ENCODE results near the gene CNST. TPM values are rescaled to one million over a fixed set of nuclear protein-coding genes. Genes with fewer than 3 reads are reported as not detected.

The CNST gene
- polyA plus RNA-seq, 1 experiment, result 21.5 TPM

- H3K4me3 ChIP-seq (ENCODE audit: low read depth, low read length), result no peak overlapping the region
- TF ChIP-seq CTCF (IDR thresholded peaks at IDR 0.05; ENCODE audit: low read depth, low read length), result no peak
- CTCF ChIA-PET, result no interaction called here
- no peak for DNase-seq (ENCODE audit: low read depth, low spot score)
- no peak overlapping the region for H3K27ac ChIP-seq (ENCODE audit: low read depth, low read length)
- POLR2A ChIA-PET, result no interaction called here
- H3K27me3 ChIP-seq (ENCODE audit: control insufficient read depth, insufficient read depth, low read length), result no peaks in the 10 kb centered on the region
- H3K9me3 ChIP-seq (ENCODE audit: control insufficient read depth, insufficient read depth, low read length), result no peaks in the 10 kb centered on the region
Measured at GRCh38 chr1:246579818-246580217, 13.6 kb downstream of the CNST start.

GRCh38 chr1:246580497-246581370 lies 14.5 kb downstream of the CNST start:
- Histone ChIP-seq H3K4me3 (ENCODE audit: low read depth, low read length) (no peak overlapping the region), H3K9me3 (ENCODE audit: control insufficient read depth, insufficient read depth, low read length) (no peaks in the 10 kb centered on the region), H3K27ac (ENCODE audit: low read depth, low read length) (no peak overlapping the region), H3K27me3 (ENCODE audit: control insufficient read depth, insufficient read depth, low read length) (no peaks in the 10 kb centered on the region)
- no peak for DNase-seq (ENCODE audit: low read depth, low spot score)
- CTCF ChIA-PET, result no interaction called here
- POLR2A ChIA-PET, result no interaction called here
- TF ChIP-seq CTCF (IDR thresholded peaks at IDR 0.05; ENCODE audit: low read depth, low read length), result no peak

DNA sequence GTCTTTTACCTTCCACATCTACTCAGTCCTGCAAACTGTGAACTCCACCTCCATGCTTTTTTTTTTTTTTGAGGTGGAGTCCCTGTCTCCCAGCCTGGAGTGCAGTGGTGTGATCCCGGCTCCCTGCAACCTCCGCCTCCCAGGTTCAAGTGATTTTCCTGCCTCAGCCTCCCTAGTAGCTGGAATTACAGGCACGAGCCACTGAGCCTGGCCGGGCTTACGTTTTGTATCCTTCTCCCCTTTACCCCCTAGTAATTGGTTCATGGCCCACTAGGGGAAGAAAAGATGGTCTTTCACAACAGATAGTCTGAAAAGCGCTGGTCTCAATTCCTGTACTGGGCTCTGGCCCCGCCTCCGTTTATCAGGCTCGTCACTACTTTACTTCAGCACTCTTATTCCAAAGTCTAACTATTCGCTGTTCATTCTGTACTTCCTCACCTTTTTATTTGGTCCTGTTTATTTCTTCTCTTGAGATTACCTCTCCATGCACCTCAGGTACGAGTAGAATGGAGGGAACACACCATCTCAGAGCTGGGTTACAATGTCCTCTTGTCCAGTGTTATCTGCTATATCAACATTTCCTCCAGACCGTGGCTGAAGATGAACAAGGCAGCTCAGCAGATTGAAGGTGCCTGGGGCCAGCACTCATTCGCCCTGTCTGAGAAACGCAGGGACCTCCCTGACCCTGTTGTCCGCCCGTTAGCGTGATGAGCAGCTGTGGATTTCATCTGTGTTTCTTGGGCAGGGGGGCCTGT lies 16.2 kb downstream of the CNST start:
- no peak for DNase-seq (ENCODE audit: low read depth, low spot score)
- no peak for TF ChIP-seq CTCF (IDR thresholded peaks at IDR 0.05; ENCODE audit: low read depth, low read length)
- Histone ChIP-seq H3K27ac (ENCODE audit: low read depth, low read length) (no peak overlapping the region), H3K27me3 (ENCODE audit: control insufficient read depth, insufficient read depth, low read length) (no peaks in the 10 kb centered on the region), H3K9me3 (ENCODE audit: control insufficient read depth, insufficient read depth, low read length) (no peaks in the 10 kb centered on the region), H3K4me3 (ENCODE audit: low read depth, low read length) (no peak overlapping the region)
- POLR2A ChIA-PET, result interaction anchor here (0.7 kb wide), 1 partner anchor 1508 kb away, joined by 3 read pairs; no protein-coding TSS in a partner anchor
- CTCF ChIA-PET, result interaction anchor here (0.6 kb wide), 1 partner anchor 11 kb away, joined by 3 read pairs; no protein-coding TSS in a partner anchor

GRCh38 chr1:246583056-246583440 lies 16.8 kb downstream of the CNST start:
- CTCF ChIA-PET, result no interaction called here
- H3K4me3 ChIP-seq (ENCODE audit: low read depth, low read length), result no peak overlapping the region
- no peak for DNase-seq (ENCODE audit: low read depth, low spot score)
- no peaks in the 10 kb centered on the region for H3K27me3 ChIP-seq (ENCODE audit: control insufficient read depth, insufficient read depth, low read length)
- no peaks in the 10 kb centered on the region for H3K9me3 ChIP-seq (ENCODE audit: control insufficient read depth, insufficient read depth, low read length)
- no peak overlapping the region for H3K27ac ChIP-seq (ENCODE audit: low read depth, low read length)
- POLR2A ChIA-PET, result no interaction called here
- no peak for TF ChIP-seq CTCF (IDR thresholded peaks at IDR 0.05; ENCODE audit: low read depth, low read length)
